ENCODE measurements around the gene DNAH5. TPM values are rescaled to one million over a fixed set of nuclear protein-coding genes. Genes with fewer than 3 reads are reported as not detected.

Gene DNAH5
- total RNA-seq, 4 donors from 2014 or later = 0.19 to 0.91 (median 0.22) TPM; not detected in 1

DNA sequence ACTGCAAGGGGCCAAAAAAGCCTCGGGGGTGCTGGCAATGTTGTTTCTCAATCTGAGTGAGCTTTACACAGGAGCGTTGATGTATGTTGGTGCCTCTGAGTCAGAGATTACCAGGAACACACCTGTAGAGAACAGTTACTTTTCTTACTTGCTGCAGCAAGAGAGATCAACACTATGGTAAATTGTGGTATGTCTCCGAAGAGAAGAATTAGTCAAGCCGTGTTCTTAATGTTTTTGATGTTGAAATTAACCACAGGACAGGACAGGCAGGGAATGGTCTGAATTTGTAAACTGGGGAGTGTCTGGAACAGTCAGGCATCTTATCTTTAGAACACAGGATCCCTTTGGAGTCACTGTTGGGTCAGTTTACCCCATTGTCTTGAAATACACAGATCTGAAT is 285.7 kb downstream of the DNAH5 start:
- no peak for TF ChIP-seq POLR2A (IDR thresholded peaks at IDR 0.05)
- TF ChIP-seq, protein P1, sequence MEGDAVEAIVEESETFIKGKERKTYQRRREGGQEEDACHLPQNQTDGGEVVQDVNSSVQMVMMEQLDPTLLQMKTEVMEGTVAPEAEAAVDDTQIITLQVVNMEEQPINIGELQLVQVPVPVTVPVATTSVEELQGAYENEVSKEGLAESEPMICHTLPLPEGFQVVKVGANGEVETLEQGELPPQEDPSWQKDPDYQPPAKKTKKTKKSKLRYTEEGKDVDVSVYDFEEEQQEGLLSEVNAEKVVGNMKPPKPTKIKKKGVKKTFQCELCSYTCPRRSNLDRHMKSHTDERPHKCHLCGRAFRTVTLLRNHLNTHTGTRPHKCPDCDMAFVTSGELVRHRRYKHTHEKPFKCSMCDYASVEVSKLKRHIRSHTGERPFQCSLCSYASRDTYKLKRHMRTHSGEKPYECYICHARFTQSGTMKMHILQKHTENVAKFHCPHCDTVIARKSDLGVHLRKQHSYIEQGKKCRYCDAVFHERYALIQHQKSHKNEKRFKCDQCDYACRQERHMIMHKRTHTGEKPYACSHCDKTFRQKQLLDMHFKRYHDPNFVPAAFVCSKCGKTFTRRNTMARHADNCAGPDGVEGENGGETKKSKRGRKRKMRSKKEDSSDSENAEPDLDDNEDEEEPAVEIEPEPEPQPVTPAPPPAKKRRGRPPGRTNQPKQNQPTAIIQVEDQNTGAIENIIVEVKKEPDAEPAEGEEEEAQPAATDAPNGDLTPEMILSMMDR (IDR thresholded peaks at IDR 0.05) = no peak
- DNase-seq = no peak
- H3K9me3 ChIP-seq = no peaks in the 10 kb centered on the region
- H3K4me3 ChIP-seq = no peak overlapping the region
- H3K27ac ChIP-seq = no peak overlapping the region
- WGBS, 2 donors = 56 to 57% methylated on average over 4 of the region's 4 CpGs
- no peaks in the 10 kb centered on the region for H3K4me1 ChIP-seq
- intact Hi-C loops (cut with DNase I) = no loop called here
- no peaks in the 10 kb centered on the region for H3K36me3 ChIP-seq
- H3K27me3 ChIP-seq = no peaks in the 10 kb centered on the region

DNA sequence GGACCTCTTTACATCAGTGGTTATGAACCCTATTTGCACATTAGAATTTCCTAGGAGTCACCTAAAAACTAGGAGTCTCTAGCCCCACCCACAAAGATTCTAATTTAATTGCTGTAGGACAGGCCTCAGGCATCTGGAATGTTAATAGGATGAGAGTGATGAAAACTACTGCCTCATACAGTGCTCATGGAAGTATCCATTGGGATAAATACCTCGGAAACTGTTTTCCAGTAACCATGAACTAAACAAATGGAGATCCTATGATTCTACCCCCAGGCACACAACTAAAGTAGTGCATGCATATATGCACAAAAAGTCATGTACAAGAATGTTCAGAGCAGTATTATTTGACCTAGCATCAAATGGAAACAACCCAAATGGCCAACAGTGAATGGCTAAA is 286.3 kb downstream of the DNAH5 start:
- no peak for DNase-seq
- TF ChIP-seq POLR2A (IDR thresholded peaks at IDR 0.05) = no peak
- TF ChIP-seq, protein P1 (IDR thresholded peaks at IDR 0.05) = no peak
- Histone ChIP-seq H3K4me3 (no peak overlapping the region), H3K27me3 (no peaks in the 10 kb centered on the region), H3K36me3 (no peaks in the 10 kb centered on the region), H3K9me3 (no peaks in the 10 kb centered on the region), H3K4me1 (no peaks in the 10 kb centered on the region), H3K27ac (no peak overlapping the region)
- intact Hi-C loops (cut with DNase I) = no loop called here
- WGBS, 2 donors = 92 to 100% methylated on average over 1 of the region's 1 CpG

DNA sequence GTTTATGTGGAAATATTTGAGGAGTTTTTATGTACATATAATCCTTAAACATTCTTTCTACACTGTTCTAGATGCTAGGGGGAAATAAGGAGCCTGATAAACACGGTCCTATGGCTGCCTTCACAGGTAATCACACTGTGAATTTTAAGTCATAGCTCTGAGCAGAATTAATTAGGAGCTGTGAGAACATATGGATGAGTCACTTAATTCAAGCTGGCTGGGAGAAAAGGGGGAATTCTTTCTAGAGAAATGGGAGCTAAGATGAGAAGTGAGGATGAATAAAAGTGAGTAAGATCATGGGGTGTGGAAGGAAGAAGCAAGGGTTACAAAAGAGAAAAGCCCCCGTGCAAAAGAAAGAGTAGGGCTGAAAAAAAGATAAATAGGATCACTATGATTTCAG is 290.8 kb downstream of the DNAH5 start:
- Histone ChIP-seq H3K9me3 (peaks cover 0 to 7% (median 0%) of the 10 kb centered on the region in 3 donors), H3K27me3 (no peaks in the 10 kb centered on the region), H3K4me1 (no peaks in the 10 kb centered on the region), H3K4me3 (no peak overlapping the region), H3K36me3 (no peaks in the 10 kb centered on the region), H3K27ac (no peak overlapping the region)
- intact Hi-C loops (cut with DNase I) = no loop called here
- no peak for TF ChIP-seq POLR2A (IDR thresholded peaks at IDR 0.05)
- TF ChIP-seq, protein P1 (IDR thresholded peaks at IDR 0.05) = no peak
- DNase-seq = no peak
- 32 to 50% methylated on average over 2 of the region's 2 CpGs for WGBS, 2 donors

DNA sequence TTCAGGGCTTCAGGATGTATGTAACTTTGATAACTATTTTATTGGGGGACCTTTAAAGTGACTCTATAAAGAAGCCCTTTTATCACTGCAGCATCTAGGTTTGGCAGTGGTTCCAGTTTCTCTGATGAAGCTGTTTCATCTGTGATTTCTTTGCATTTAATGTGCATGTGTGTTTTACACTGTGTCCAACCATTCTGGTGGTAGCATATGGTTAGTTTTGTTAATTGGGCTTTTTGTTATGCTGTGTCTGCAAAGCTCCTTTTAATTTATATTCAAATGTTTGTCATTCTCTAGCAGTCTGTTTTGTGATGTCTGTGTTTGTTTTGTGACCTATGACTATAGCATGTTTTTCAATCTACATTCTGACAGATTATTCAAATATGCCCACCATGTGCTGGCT is 294.8 kb downstream of the DNAH5 start:
- intact Hi-C loops (cut with DNase I) = no loop called here
- Histone ChIP-seq H3K4me1 (no peaks in the 10 kb centered on the region), H3K36me3 (no peaks in the 10 kb centered on the region), H3K27ac (no peak overlapping the region), H3K4me3 (no peak overlapping the region), H3K27me3 (no peaks in the 10 kb centered on the region), H3K9me3 (peaks cover 0 to 7% (median 0%) of the 10 kb centered on the region in 3 donors)
- DNase-seq = no peak
- TF ChIP-seq, protein P1 (IDR thresholded peaks at IDR 0.05) = no peak
- TF ChIP-seq POLR2A (IDR thresholded peaks at IDR 0.05) = no peak

DNA sequence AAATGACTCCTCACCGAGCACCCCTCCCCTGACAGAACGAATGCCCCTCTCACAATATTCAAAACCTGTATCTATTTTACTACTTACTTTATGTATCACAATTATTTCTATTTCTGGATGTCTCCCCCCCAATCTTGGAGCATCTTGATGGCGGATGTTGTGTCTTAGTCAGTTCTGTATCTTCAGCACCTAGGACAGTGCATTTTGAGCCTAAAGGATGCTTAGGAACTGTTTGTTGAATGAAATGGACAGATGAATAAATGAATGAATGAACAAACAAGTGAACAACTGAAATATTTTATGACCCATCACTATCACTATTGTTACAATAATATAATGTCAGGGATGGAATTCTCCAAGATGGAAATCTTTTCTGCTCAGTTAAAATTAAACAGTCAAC is 295.7 kb downstream of the DNAH5 start:
- DNase-seq = no peak
- TF ChIP-seq, protein P1 (IDR thresholded peaks at IDR 0.05) = no peak
- no peak for TF ChIP-seq POLR2A (IDR thresholded peaks at IDR 0.05)
- Histone ChIP-seq H3K9me3 (peaks cover 0 to 7% (median 0%) of the 10 kb centered on the region in 3 donors), H3K36me3 (no peaks in the 10 kb centered on the region), H3K27ac (no peak overlapping the region), H3K27me3 (no peaks in the 10 kb centered on the region), H3K4me3 (no peak overlapping the region), H3K4me1 (no peaks in the 10 kb centered on the region)
- intact Hi-C loops (cut with DNase I) = no loop called here
- WGBS, 2 donors = 63 to 75% methylated on average over 3 of the region's 3 CpGs

Measured in esophagus squamous epithelium (tissue), 5 donors.